Tibial artery (tissue), 4 donors: ENCODE data around the gene RACK1.
A peak's percentile ranks its signal among the peaks of the same experiment; 100 is the strongest.

Experiments used
- DNase-seq, 2 donors: peaks; one replicate each; pipeline ENCODE4 v3.0.0-alpha.2; 2019
- H3K27ac ChIP-seq, 2 donors: fragments of 200-600 bp; sonication (generic) in 1 of 2; 1 replicate in 1 of 2; 2 replicates in 1 of 2; pipeline ENCODE4 v1.5.1; 2018 to 2019; ENCODE audit warnings: mild to moderate bottlenecking in 1 of 2
- H3K27me3 ChIP-seq, 2 donors: fragments of 200-600 bp; sonication (generic) in 1 of 2; one replicate each; pipeline versions ENCODE4 v1.5.1 to v1.6.0; 2016 to 2019
- H3K36me3 ChIP-seq, 3 donors: fragments of 200-600 bp; sonication (generic) in 2 of 3; one replicate each; pipeline ENCODE4 v1.5.1; 2016 to 2019; ENCODE audit warnings: mild to moderate bottlenecking in 2 of 3
- H3K4me1 ChIP-seq, 4 donors: fragments of 200-600 bp; sonication (generic) in 2 of 4; 1 replicate in 3 of 4; 2 replicates in 1 of 4; pipeline ENCODE4 v1.5.1; 2016 to 2019
- H3K4me3 ChIP-seq, 2 donors: fragments of 200-600 bp; sonication (generic) in 1 of 2; 1 replicate in 1 of 2; 2 replicates in 1 of 2; pipeline ENCODE4 v1.5.1; 2018 to 2019; ENCODE audit warnings: mild to moderate bottlenecking in 2 of 2
- H3K9me3 ChIP-seq, 3 donors: fragments of 200-600 bp; sonication (generic) in 1 of 3; one replicate each; pipeline ENCODE4 v1.5.1; 2016 to 2019
- CTCF ChIP-seq, 2 experiments: fragments of 200-600 bp in 1 of 2; fragments of 450-650 bp in 1 of 2; IDR thresholded peaks; one replicate each; pipeline ENCODE4 v1.5.1; 2017 to 2019; ENCODE audit warnings: antibody characterized with exemption in 2 of 2, mild to moderate bottlenecking in 1 of 2, moderate library complexity in 1 of 2
- intact Hi-C: fragments of 100-400 bp; cut with DNase I; formaldehyde crosslinking; loops from one replicate; pipeline ENCODE4 v1.15.0; 2023; ENCODE audit warnings: low total_unique reads

The RACK1 gene

GRCh38 chr5:181207214-181207959 lies 36.3 kb downstream of the RACK1 start:
- no peak for TF ChIP-seq CTCF (IDR thresholded peaks at IDR 0.05)
- intact Hi-C loops: loop anchor here (2.0 kb wide), 1 partner anchor 19 kb away; no protein-coding TSS in a partner anchor
- no peaks in the 10 kb centered on the region for H3K27me3 ChIP-seq
- H3K9me3 ChIP-seq: no peaks in the 10 kb centered on the region
- H3K4me3 ChIP-seq: peak overlapping the region; percentile 69 to 84
- no peaks in the 10 kb centered on the region for H3K36me3 ChIP-seq
- peak overlapping the region; percentile 86 to 91 for H3K27ac ChIP-seq
- H3K4me1 ChIP-seq: peaks cover 0 to 27% (median 23%) of the 10 kb centered on the region in 4 donors
- DNase-seq: peak; percentile 77 to 90

- no peak for DNase-seq
- peak overlapping the region; percentile 69 to 84 for H3K4me3 ChIP-seq
- peaks cover 0 to 27% (median 23%) of the 10 kb centered on the region in 4 donors for H3K4me1 ChIP-seq
- no peaks in the 10 kb centered on the region for H3K27me3 ChIP-seq
- peak overlapping the region; percentile 86 to 91 for H3K27ac ChIP-seq
- intact Hi-C loops: loop anchor here (2.0 kb wide), 2 partner anchors 13 to 17 kb away; no protein-coding TSS in a partner anchor
- TF ChIP-seq CTCF (IDR thresholded peaks at IDR 0.05): no peak
- H3K36me3 ChIP-seq: no peaks in the 10 kb centered on the region
- no peaks in the 10 kb centered on the region for H3K9me3 ChIP-seq
Measured at GRCh38 chr5:181205761-181206649, 37.7 kb downstream of the RACK1 start.

GRCh38 chr5:181204826-181205760 lies 38.6 kb downstream of the RACK1 start, which contains the start of gene TRIM7:
TRIM7 (minus strand) TSS chr5:181205196; CDS start chr5:181205110, 86 bp downstream.
- intact Hi-C loops: loop anchor here (2.0 kb wide), 1 partner anchor 14 kb away; no protein-coding TSS in a partner anchor
- no peaks in the 10 kb centered on the region for H3K36me3 ChIP-seq
- H3K4me1 ChIP-seq: peaks cover 0 to 27% (median 23%) of the 10 kb centered on the region in 4 donors
- peak; percentile 67 to 86 for DNase-seq
- H3K27ac ChIP-seq: peak within 1 kb of the TSS; percentile 86 to 91
- H3K4me3 ChIP-seq: peak within 1 kb of the TSS; percentile 69 to 84
- H3K27me3 ChIP-seq: no peaks in the 10 kb centered on the region
- no peak for TF ChIP-seq CTCF (IDR thresholded peaks at IDR 0.05)
- H3K9me3 ChIP-seq: no peaks in the 10 kb centered on the region

GRCh38 chr5:181204113-181204825 lies 39.4 kb downstream of the RACK1 start:
- intact Hi-C loops: loop anchor here (2.0 kb wide), 1 partner anchor 15 kb away; no protein-coding TSS in a partner anchor
- Histone ChIP-seq H3K4me3 (peak overlapping the region; percentile 69 to 84), H3K4me1 (peaks cover 0 to 27% (median 23%) of the 10 kb centered on the region in 4 donors), H3K27ac (peak overlapping the region; percentile 86 to 91), H3K27me3 (no peaks in the 10 kb centered on the region), H3K36me3 (peaks cover 0 to 3% (median 0%) of the 10 kb centered on the region in 3 donors), H3K9me3 (no peaks in the 10 kb centered on the region)
- TF ChIP-seq CTCF (IDR thresholded peaks at IDR 0.05): no peak
- DNase-seq: peak in 1 of 2 donors; percentile 38
